Measurements from ENCODE around the gene PHEX.

- TF ChIP-seq, protein P1, sequence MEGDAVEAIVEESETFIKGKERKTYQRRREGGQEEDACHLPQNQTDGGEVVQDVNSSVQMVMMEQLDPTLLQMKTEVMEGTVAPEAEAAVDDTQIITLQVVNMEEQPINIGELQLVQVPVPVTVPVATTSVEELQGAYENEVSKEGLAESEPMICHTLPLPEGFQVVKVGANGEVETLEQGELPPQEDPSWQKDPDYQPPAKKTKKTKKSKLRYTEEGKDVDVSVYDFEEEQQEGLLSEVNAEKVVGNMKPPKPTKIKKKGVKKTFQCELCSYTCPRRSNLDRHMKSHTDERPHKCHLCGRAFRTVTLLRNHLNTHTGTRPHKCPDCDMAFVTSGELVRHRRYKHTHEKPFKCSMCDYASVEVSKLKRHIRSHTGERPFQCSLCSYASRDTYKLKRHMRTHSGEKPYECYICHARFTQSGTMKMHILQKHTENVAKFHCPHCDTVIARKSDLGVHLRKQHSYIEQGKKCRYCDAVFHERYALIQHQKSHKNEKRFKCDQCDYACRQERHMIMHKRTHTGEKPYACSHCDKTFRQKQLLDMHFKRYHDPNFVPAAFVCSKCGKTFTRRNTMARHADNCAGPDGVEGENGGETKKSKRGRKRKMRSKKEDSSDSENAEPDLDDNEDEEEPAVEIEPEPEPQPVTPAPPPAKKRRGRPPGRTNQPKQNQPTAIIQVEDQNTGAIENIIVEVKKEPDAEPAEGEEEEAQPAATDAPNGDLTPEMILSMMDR (IDR thresholded peaks at IDR 0.05; ENCODE audit: low read length): no peak
- TF ChIP-seq EZH2 (IDR thresholded peaks at IDR 0.05; ENCODE audit: borderline replicate concordance, low read length): no peak
These were observed 84.8 kb downstream of the PHEX start for GRCh38 chrX:22116605-22117546.
